GM12878 (cell line): ENCODE results near the gene NCS1.

Source experiments
- BHLHE40 ChIP-seq, 2 experiments: fragments of 450-650 bp in 1 of 2; IDR thresholded peaks; 2 replicates each; pipeline ENCODE4 v1.6.1; 2011 to 2017; ENCODE audit warnings: low read depth in 2 of 2, borderline replicate concordance in 1 of 2, improper control_type of control experiment in 1 of 2, low read length in 1 of 2, mild to moderate bottlenecking in 1 of 2
- EGR1 ChIP-seq, 2 experiments: IDR thresholded peaks; 1 replicate in 1 of 2; 2 replicates in 1 of 2; pipeline ENCODE4 v1.6.1; 2011 to 2012; ENCODE audit warnings: low read depth in 2 of 2, low read length in 2 of 2, borderline replicate concordance in 1 of 2, mild to moderate bottlenecking in 1 of 2, moderate library complexity in 1 of 2
- FOS ChIP-seq: IDR thresholded peaks from 3 replicates; pipeline ENCODE4 v1.6.1; 2011; ENCODE audit warnings: borderline replicate concordance; ENCODE audit not compliant: insufficient read length; ENCODE audit errors: extremely low read depth
- POU2F2 ChIP-seq: IDR thresholded peaks from 3 replicates; pipeline ENCODE4 v1.6.1; 2011; ENCODE audit warnings: low read depth, mild to moderate bottlenecking, low read length, borderline replicate concordance
- STAT1 ChIP-seq: fragments of 450-650 bp; conservative IDR thresholded peaks from 2 replicates; pipeline ENCODE4 v1.6.1; 2014; ENCODE audit warnings: antibody characterized with exemption, mild to moderate bottlenecking
- ZNF274 ChIP-seq: IDR thresholded peaks from one replicate; pipeline ENCODE4 v1.8.0; 2011; ENCODE audit not compliant: insufficient read length, insufficient read depth
- TF ChIP-seq, protein P1 (sequence below): IDR thresholded peaks from 2 replicates; pipeline ENCODE4 v1.6.1; 2012; ENCODE audit warnings: low read depth, low read length, improper control_type of control experiment
- TF ChIP-seq, protein P2 (sequence below), 3 experiments: IDR thresholded peaks in 2 of 3; conservative IDR thresholded peaks in 1 of 3; 2 replicates each; pipeline ENCODE4 v1.5.1; 2011; ENCODE audit warnings: low read depth in 3 of 3, low read length in 3 of 3, mild to moderate bottlenecking in 3 of 3, control low read depth in 2 of 3, moderate library complexity in 2 of 3, inconsistent platforms in 1 of 3, mixed read lengths in 1 of 3; ENCODE audit not compliant: control insufficient read depth in 2 of 3, insufficient read depth in 1 of 3; ENCODE audit errors: extremely low read depth in 1 of 3

DNA sequence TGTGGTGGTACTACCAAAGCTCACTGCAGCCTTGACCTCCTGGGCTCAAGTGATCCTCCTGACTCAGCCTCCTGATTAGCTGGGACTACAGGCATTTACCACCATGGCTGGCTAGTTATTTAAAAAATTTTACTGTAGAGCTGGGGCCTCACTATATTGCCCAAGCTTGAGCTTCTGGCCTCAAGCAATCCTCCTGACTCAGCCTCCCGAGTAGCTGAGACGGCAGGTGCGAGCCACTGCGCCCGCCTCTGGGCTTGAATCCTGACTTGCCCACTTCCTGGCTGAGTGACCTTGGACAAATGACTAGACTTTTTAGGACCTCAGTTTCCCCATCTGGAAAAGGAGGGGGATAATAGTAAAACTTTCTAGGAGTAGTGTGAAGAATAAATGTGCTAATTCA is 32.1 kb downstream of the NCS1 start:
- TF ChIP-seq, protein P1, sequence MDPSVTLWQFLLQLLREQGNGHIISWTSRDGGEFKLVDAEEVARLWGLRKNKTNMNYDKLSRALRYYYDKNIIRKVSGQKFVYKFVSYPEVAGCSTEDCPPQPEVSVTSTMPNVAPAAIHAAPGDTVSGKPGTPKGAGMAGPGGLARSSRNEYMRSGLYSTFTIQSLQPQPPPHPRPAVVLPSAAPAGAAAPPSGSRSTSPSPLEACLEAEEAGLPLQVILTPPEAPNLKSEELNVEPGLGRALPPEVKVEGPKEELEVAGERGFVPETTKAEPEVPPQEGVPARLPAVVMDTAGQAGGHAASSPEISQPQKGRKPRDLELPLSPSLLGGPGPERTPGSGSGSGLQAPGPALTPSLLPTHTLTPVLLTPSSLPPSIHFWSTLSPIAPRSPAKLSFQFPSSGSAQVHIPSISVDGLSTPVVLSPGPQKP, result no peak
- TF ChIP-seq, protein P2, sequence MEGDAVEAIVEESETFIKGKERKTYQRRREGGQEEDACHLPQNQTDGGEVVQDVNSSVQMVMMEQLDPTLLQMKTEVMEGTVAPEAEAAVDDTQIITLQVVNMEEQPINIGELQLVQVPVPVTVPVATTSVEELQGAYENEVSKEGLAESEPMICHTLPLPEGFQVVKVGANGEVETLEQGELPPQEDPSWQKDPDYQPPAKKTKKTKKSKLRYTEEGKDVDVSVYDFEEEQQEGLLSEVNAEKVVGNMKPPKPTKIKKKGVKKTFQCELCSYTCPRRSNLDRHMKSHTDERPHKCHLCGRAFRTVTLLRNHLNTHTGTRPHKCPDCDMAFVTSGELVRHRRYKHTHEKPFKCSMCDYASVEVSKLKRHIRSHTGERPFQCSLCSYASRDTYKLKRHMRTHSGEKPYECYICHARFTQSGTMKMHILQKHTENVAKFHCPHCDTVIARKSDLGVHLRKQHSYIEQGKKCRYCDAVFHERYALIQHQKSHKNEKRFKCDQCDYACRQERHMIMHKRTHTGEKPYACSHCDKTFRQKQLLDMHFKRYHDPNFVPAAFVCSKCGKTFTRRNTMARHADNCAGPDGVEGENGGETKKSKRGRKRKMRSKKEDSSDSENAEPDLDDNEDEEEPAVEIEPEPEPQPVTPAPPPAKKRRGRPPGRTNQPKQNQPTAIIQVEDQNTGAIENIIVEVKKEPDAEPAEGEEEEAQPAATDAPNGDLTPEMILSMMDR (IDR thresholded peaks at IDR 0.05 in 2 of 3, conservative IDR thresholded peaks at IDR 0.05 in 1 of 3; ENCODE audit: control insufficient read depth in 2 of 3, extremely low read depth in 1 of 3, insufficient read depth in 1 of 3, low read depth in 3 of 3, low read length in 3 of 3), result no peak
- TF ChIP-seq STAT1 (no peak), BHLHE40 (IDR thresholded peaks at IDR 0.05; ENCODE audit: borderline replicate concordance in 1 of 2, low read depth in 2 of 2, low read length in 1 of 2) (no peak), ZNF274 (no peak), POU2F2 (no peak), EGR1 (IDR thresholded peaks at IDR 0.05; ENCODE audit: borderline replicate concordance in 1 of 2, low read depth in 2 of 2, low read length in 2 of 2) (no peak), FOS (no peak)
